HG03039 (cell line): ENCODE data around the gene TMEM132D.

Source experiments
- ATAC-seq: cut with Tn5 transposase; IDR thresholded peaks from one replicate; pipeline ENCODE4 v1.9.1; 2021; ENCODE audit warnings: mild to moderate bottlenecking, moderate library complexity; ENCODE audit not compliant: unreplicated experiment

TMEM132D gene

GRCh38 chr12:129296671-129297070 is 607.2 kb downstream of the TMEM132D start:
- no peak for ATAC-seq

- no peak for ATAC-seq
These were observed 609.0 kb downstream of the TMEM132D start for GRCh38 chr12:129294868-129295267.

GRCh38 chr12:129279771-129280170 is 624.1 kb downstream of the TMEM132D start:
- ATAC-seq: no peak

GRCh38 chr12:129276361-129277060 is 627.3 kb downstream of the TMEM132D start:
- ATAC-seq: no peak

DNA sequence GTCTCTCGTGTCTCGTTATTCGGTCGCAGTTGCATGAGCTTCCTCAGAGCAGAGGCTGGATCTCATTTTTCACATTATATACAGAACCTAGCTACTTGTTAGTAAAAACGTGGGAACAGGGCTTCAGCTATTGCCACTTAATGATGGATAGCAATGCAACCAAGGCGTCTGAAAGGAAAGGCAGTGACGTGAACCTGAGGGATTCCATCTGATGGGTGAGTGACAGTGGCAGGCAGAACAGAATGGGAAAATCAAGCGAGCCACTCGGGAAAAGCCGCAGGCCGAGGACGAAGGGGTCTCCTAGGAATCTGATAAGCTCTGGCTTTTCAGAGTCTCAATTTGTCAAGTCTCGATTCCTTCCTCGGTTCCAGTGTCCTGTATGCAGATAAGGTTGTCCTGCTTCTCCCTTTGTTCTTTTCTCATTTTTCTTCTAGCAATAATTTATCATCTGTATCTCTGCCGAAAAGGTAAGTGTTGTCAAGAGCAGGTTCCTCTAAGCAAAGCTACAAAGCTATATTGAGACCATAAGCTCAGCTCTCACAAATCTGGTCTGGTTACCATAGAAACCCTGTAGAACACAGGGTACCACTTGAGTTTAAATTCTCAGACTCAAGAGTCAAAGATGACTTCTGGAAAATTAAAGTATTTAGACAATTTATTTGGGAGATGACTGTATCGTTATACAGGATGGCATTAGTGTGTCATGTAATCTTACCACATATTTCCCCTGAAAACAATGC is 633.9 kb downstream of the TMEM132D start:
- ATAC-seq: no peak

DNA sequence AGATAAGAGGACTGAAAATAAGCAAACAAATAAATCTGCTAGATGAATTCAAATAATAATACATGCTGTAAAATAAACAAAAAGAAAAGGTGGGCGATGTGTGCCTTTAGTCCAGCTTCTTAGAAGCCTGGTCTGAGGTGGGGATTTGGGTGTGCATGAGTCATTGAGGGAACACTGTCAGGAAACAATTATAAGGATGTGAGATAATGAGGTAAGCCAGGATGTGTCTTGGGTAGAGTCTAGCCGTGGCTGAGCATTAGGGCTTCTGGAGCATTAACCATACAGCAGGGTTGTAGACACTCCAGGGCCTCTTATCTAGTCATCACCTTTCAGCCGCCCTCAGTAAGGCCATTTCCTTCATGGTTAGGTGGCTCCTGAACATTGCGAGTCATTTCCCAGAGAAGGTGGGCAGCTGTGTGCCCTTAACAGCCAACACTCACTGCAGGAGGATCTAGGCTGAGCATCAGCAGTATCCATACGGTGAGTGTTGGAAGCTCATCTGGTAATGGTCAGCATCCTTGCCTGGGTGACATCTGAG is 645.0 kb downstream of the TMEM132D start:
- ATAC-seq: no peak

- no peak for ATAC-seq
These were observed 646.3 kb downstream of the TMEM132D start for GRCh38 chr12:129257524-129257923.

- ATAC-seq: no peak
These were observed 657.2 kb downstream of the TMEM132D start for GRCh38 chr12:129246630-129247029.

GRCh38 chr12:129245769-129246168 is 658.1 kb downstream of the TMEM132D start:
- ATAC-seq: no peak

DNA sequence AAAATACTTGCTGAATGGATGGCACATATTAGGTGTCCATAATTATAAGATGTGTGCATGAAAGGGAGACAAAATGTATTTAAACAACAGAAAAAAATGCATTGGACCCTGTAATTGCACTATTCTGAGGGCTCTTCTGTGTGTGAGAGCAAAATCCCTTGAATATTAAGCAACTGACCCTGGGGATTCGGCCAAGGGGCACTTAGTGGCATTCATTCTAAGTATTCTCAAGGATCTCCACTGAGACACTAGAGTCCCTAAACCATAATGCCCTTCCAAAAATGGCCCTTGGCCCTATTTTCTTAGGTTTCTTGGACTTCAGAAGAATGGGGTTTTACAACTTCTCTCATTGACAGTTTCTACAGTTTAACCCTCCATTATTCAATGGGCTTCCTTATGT is 662.0 kb downstream of the TMEM132D start:
- no peak for ATAC-seq

GRCh38 chr12:129237881-129238280 is 665.9 kb downstream of the TMEM132D start:
- ATAC-seq: no peak

- ATAC-seq: no peak
These were observed 669.6 kb downstream of the TMEM132D start for GRCh38 chr12:129234209-129234608.

DNA sequence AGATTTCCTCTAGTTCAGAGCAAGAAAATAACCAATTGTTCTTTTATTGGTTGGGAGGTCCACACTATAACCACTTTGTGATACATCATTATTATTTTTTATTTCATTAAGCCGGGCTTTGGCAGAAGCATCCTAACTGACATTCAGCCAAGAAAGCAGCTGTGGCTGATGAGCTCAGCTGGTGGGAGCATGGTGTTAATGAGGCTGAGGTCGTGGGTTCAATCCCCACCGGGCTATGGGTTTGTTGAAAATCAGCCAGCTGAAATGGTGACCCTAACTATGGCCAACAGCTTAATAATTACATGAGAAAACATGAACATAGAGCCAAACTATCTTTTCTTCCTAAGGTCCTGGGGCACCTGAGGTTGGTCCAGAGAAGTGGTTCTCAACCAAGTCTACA is 672.3 kb downstream of the TMEM132D start:
- ATAC-seq: no peak

DNA sequence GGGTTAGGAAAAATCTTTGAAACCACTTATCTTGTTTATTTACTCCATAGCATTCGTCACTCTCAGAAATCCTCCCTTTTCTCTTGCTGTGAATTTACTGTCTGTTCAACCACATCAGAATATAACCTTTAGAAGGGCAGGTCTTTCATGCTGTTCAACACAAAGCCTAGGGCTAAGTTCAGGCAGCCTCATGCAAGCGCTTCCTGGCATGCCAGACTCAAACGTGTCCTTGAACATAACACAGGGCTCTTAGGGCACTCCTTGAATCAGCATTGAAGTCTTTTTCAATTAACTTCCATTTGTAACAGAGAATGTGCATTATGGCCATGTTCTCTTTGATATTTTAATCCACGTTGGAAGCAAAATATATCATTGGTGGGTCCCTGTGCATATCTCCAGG is 672.8 kb downstream of the TMEM132D start:
- no peak for ATAC-seq

DNA sequence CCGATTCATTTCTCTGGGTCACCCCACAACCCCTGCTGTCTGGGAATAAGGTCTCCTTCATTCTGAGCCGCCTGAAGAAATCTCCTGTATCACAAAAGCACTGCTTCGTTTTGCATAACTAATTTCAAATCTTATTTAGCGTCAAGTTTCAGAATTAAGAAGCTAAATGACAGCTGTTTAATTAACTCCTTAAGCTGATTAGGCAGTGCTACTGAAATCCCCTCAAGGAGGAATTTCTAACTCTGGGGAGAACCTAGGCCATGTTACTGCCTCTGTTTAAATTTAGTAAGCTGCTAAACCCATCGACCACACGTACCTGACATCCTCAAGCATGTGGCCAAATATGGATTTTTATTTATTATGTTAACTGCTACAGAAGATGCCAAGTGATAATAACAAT is 677.0 kb downstream of the TMEM132D start:
- no peak for ATAC-seq

- ATAC-seq: no peak
These were observed 677.8 kb downstream of the TMEM132D start for GRCh38 chr12:129226005-129226404.

DNA sequence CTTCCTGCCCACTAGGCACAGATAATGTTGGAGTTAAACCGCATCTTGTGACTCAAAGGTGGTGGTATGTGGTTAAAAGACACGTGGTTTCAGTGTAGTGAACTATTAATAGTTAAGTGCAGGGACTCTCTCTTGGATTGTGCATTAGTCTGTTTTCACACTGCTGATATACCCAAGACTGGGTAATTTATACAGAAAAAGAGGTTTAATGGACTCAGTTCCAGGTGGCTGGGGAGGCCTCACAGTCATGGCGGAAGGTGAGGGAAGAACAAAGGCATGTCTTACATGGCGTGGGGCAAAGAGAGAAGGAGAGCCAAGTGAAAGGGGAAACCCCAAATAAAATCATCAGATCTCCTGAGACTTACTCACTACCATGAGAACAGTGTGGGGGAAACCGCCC is 688.3 kb downstream of the TMEM132D start:
- ATAC-seq: no peak

GRCh38 chr12:129213551-129213950 is 690.3 kb downstream of the TMEM132D start:
- ATAC-seq: no peak

GRCh38 chr12:129211862-129212630 is 691.8 kb downstream of the TMEM132D start:
- ATAC-seq: no peak

DNA sequence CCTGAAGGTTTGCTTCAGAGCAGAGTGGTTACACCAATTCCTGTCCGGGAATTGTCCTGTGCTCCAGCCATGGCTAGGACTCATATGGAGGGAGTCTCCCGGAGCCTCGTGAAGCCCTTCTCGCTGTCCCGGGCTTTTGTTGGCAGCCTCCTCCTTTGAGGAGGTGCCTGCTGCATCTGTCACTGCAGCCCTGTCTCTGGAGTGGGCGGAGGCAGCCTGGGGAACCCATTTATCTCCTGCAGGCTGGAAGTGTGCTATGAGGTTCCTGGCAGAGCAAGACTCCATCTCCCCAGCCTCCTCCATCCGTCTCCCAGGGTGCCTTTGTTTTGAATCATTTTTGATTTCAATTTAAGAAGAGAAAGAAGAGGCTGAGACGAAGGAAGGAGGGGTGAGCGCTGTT is 695.3 kb downstream of the TMEM132D start:
- no peak for ATAC-seq

DNA sequence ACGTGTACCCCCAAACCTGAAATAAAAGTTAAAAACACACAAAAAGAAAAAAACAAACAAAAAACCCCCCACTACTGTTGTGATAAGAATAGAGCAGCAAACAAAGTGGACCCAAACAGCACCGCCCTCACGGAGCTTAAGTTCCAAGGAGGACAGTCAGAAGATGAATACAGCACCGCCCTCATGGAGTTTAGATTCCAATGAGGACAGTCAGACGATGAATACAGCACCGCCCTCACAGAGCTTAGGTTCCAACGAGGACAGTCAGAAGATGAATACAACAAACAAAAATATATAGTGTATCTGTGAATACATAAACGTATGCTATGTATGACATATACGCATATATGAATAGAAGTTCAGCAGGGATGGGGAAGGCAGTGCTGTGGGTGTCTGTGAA is 696.7 kb downstream of the TMEM132D start:
- no peak for ATAC-seq
